Measurements from ENCODE around the gene CRHR2.
"Not testable (repeated sequence)": the region's sequence is repeated elsewhere in the genome, so short reads cannot be mapped to it uniquely, and the experiment has no call there.

Gene CRHR2

GRCh38 chr7:30682212-30683083 is at the start of gene CRHR2:
Gene CRHR2, minus strand, starts transcription at chr7:30682456. Its CDS starts 176 bp downstream, at chr7:30682280.
- no peak for DNase-seq

DNA sequence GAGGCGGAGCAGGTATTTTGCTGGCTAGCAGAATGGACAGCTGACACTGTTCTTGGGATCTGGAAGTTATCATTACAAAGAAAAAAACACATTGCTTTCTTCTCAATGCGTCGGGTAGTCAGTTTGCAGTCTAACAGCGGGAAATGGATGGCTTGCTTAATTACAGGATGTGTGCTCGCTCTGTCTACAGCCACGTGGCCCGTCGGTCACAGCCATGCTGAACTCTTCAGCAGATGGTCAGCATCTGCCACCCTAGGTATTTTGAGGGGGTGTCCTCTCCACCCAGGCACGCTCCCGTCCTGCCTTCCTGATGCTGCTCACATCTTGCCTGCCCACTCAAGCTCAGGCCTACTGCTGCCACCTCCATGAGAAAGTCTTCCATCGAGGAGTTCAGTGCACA is 49.3 kb upstream of the CRHR2 start:
- DNase-seq, result no peak

GRCh38 chr7:30730996-30731395 is 48.7 kb upstream of the CRHR2 start:
- no peak for DNase-seq

- DNase-seq, result no peak
Measured at GRCh38 chr7:30730097-30730496, 47.8 kb upstream of the CRHR2 start.

DNA sequence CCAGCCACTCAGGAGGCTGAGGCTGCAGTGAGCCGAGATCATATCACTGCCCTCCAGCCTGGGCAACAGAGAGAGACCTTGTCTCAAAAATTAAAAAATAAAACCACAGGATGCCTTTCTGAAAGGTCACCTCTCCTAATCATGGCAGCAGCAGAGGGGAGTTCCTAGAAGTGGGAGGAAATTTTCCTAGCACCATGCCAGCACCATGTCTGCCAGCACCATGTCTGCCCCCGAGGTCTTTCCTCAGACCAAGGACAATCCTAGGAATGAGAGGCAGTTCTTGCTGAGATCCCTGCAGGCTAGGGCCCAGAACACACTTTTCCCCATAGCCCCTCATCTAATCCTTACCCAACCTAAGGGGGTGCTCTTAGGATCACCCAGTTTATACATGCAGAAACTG is 47.4 kb upstream of the CRHR2 start:
- DNase-seq, result no peak

DNA sequence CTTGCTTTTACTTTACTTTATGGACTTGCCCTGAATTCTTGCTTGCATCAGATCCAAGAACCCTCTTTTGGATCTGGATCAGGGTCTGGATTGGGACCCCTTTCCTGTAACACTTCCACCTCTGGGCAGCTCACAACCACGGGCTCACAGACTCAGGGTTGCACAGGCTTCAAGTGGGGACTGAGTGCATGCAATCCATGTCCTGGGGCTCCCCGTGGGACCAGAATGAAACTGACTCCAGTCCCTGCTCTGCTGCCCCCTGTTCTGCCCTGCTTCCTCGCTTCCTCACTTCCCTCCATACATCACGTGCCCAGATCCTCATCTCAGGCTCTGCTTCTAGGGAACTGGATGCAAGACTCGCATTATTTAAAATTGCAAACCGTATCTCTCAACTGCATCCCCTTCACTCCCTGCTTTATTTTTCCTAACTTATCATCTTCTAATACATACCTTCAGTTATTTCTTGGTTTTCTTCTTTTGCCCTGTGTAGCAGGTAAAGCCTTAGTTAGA is 46.4 kb upstream of the CRHR2 start:
- no peak for DNase-seq

- no peak for DNase-seq
Measured at GRCh38 chr7:30727061-30727945, 45.0 kb upstream of the CRHR2 start.

DNA sequence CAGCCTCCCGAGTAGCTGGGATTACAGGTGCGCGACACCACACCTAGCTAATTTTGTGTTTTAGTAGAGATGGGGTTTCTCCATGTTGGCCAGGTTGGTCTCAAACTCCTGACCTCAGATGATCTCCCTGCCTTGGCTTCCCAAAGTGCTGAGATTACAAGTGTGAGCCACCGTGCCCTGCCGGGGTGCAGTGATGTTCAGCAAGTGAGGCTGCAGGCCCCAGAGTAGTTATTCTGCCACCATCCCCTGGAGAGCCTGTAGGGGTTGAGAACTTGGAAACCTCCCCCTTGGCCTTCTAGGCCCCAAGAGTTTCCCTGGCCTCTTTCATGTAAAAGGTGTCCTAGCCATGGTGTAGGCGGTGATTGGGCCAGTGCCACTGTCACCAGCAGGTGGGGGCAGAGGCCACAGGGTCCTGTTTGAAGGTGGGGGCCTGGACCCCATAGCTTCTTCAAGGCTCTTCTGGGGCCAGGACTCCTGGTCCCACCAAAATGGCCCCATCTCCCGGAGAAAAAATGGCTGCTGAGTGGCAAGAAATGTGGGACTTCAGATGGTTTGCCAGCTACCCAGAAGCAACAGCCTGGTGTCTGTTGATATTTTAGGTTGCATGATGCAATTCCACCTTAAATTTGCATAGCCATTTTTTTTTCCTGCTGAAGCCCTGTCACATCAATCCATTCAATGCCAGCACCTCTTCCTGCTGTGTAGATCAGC is 44.2 kb upstream of the CRHR2 start:
- no peak for DNase-seq

DNA sequence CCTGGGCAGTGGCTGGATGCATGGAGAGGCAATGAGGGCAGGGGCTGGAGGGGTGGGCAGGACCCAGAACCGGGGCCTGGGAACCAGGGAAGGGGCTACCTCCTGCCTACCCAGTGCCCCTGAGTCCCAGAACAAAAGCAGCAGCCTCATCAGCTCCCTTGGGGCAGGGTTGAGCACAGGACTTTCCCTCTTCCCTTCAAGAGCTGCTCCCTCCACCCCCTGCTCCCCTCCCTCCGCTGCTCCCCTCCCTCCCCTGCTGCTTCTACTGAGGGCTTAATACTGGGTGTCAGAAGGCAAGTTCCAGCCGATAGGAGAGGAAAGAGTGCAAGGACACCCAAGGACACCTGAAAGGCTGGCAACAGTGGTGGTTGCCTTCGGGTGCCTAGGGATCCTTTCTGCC is 41.5 kb upstream of the CRHR2 start:
- DNase-seq, result no peak

DNA sequence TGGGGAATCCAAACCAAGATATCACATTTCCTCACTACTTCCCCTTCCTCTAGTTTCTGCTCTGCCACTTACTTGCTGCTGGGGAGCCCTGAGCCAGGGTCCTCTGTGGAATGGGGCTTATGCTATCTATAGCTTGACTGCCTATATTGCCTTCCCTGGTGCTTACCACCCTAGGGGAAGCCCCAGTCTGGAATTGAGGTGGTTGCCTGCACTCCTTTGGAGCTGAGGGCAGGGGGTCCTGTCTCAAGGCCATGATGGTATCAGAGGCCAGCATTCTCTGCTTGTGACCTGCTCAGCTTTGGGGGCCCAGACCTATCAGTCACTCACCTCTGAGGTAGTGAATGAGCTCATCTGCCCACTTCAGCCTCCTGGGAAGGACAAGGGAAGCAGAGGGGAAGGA is 40.4 kb upstream of the CRHR2 start:
- DNase-seq, result no peak

- no peak for DNase-seq
Measured at GRCh38 chr7:30722187-30722586, 39.9 kb upstream of the CRHR2 start.

GRCh38 chr7:30721211-30721610 is 39.0 kb upstream of the CRHR2 start:
- DNase-seq, result no peak

DNA sequence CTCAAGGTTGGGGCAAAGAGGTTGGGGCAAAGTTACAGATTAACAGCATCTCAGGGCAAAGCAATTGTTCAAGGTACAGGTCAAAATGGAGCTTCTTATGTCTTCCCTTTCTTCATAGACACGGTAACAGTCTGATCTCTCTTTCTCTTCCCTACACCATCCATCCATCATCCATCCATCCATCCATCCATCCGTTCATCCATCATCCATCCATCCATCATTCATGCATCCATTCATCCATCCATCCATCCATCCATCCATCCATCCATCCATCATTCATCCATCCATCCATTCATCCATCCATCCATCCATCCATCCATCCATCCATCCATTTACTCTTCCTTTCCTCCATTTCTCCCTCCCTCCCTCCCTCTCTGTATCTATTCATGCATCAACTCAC is 37.2 kb upstream of the CRHR2 start:
- not testable (repeated sequence) for DNase-seq

DNA sequence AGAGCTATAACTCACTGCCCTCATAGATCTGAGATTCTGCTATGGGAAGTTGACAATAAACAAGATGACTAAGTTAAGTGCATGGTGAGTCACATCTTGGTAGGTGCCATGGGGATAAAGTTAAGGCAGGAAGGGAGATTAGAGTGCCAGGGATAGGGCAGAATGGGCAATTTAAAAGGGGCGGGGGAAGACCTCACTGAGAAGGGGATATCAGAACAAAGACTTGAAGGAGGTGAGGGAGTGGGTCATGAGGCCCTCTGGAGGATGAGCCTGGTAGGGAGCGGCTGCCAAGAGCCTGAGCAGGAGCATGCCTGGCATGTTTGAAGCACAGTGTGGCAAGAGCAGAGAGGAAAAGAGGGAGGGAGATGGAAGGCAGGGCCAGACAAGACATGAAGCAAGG is 34.9 kb upstream of the CRHR2 start:
- DNase-seq, result no peak

DNA sequence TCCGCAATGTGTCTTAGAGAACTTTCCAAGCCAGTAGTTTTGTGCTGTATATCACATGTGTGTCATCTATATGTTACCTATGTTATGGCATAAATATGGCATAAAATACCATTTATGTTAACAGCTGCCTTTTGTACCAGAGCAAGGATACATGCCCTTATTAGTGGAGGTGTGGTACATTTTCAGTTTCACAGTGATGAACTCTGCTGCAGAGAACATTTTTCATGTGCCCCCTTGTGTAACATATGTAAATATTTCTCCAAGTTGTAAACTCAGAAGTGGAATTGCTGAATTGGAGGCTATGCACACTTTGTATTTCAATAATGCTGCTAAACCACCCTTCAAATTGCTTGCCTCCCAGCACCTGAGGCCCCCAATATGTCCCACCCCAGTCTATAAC is 31.9 kb upstream of the CRHR2 start:
- DNase-seq, result peak; percentile 6

GRCh38 chr7:30713392-30713791 is 31.1 kb upstream of the CRHR2 start:
- peak; percentile 22 for DNase-seq

DNA sequence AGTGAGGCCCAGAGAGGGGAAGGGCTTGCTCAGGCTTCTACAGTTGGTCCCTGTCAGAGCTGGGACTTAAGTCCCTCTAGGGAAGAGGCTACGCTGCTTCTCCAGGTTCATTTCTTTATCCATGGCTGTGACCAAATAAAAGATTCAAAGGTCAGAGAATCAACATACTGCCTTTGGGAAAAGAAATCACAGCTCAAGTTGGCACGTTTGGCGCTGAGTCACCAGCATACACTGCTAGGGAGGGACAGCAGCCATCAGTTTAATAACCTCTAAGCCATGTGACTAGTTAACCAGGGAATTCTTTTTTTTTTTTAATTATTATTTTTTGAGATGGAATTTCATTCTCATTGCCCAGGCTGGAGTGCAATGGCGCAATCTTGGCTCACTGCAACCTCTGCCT is 28.4 kb upstream of the CRHR2 start:
- DNase-seq, result no peak

GRCh38 chr7:30709549-30709948 is 27.3 kb upstream of the CRHR2 start:
- no peak for DNase-seq

- no peak for DNase-seq
Measured at GRCh38 chr7:30708983-30709382, 26.7 kb upstream of the CRHR2 start.

GRCh38 chr7:30708412-30708811 is 26.2 kb upstream of the CRHR2 start:
- DNase-seq, result no peak

GRCh38 chr7:30707391-30708357 is 25.4 kb upstream of the CRHR2 start:
- no peak for DNase-seq

- no peak for DNase-seq
Measured at GRCh38 chr7:30706908-30707307, 24.7 kb upstream of the CRHR2 start.

Measured in inflammatory macrophage treated with lipopolysaccharide for 4 hours (primary cell).